Inferior parietal cortex (tissue), 1 donor: ENCODE results near the gene SLC16A13.
"Not testable (repeated sequence)": the region's sequence is repeated elsewhere in the genome, so short reads cannot be mapped to it uniquely, and the experiment has no call there.

Source experiments
- DNase-seq: peaks from one replicate; pipeline ENCODE4 v3.0.0-alpha.2; 2016; ENCODE audit errors: extremely low spot score

Gene SLC16A13

GRCh38 chr17:7029659-7030058, 6.2 kb upstream of the SLC16A13 start:
- DNase-seq = no peak

- DNase-seq = no peak
Observed at GRCh38 chr17:7034955-7035590, 742 bp upstream of the SLC16A13 start.

- DNase-seq = no peak
Observed at GRCh38 chr17:7038025-7038862, 2.4 kb downstream of the SLC16A13 start.

GRCh38 chr17:7039832-7040231, 4.0 kb downstream of the SLC16A13 start:
- DNase-seq = no peak

GRCh38 chr17:7041607-7042500, 6.0 kb downstream of the SLC16A13 start:
- no peak for DNase-seq

GRCh38 chr17:7042501-7043181, 6.8 kb downstream of the SLC16A13 start:
- no peak for DNase-seq

- no peak for DNase-seq
Observed at GRCh38 chr17:7043182-7043496, 7.3 kb downstream of the SLC16A13 start.

GRCh38 chr17:7043497-7044198, 7.8 kb downstream of the SLC16A13 start, which contains the start of gene SLC16A11:
SLC16A11 (minus strand) TSS chr17:7044092; CDS start chr17:7043513, 579 bp downstream.
- DNase-seq = no peak

GRCh38 chr17:7045492-7046126, 9.8 kb downstream of the SLC16A13 start:
- DNase-seq = peak; percentile 87

- DNase-seq = peak; percentile 45
Observed at GRCh38 chr17:7046127-7046724, 10.4 kb downstream of the SLC16A13 start.

- not testable (repeated sequence) for DNase-seq
Observed at GRCh38 chr17:7046725-7047397, 11.0 kb downstream of the SLC16A13 start.

GRCh38 chr17:7047566-7047965, 11.8 kb downstream of the SLC16A13 start:
- DNase-seq = no peak

- no peak for DNase-seq
Observed at GRCh38 chr17:7048968-7049367, 13.2 kb downstream of the SLC16A13 start.

GRCh38 chr17:7050583-7050982, 14.8 kb downstream of the SLC16A13 start:
- not testable (repeated sequence) for DNase-seq

- no peak for DNase-seq
Observed at GRCh38 chr17:7056386-7056785, 20.6 kb downstream of the SLC16A13 start.

GRCh38 chr17:7058831-7059447, 23.1 kb downstream of the SLC16A13 start:
- DNase-seq = no peak

GRCh38 chr17:7060165-7060891, 24.5 kb downstream of the SLC16A13 start:
- no peak for DNase-seq

- DNase-seq = peak; percentile 40
Observed at GRCh38 chr17:7063518-7064094, 27.8 kb downstream of the SLC16A13 start.
